Astrocyte of the spinal cord (primary cell): ENCODE data around the gene OSGIN1.

Source experiments
- DNase-seq: peaks from one replicate; pipeline ENCODE4 v3.0.0; 2011; ENCODE audit warnings: low read depth, low spot score
- H3K4me3 ChIP-seq: 2 replicates; pipeline ENCODE4 v1.5.1; 2011; ENCODE audit warnings: low read depth, mild to moderate bottlenecking, low read length, moderate library complexity
- CTCF ChIP-seq: IDR thresholded peaks from 2 replicates; pipeline ENCODE4 v1.5.1; 2012; ENCODE audit warnings: low read depth, mild to moderate bottlenecking, low read length, inconsistent platforms
- in situ Hi-C: cut with HindIII; loops from 2 replicates; pipeline ENCODE4 v1.10.0; 2017; ENCODE audit warnings: low sequenced_read_pairs

OSGIN1 gene

DNA sequence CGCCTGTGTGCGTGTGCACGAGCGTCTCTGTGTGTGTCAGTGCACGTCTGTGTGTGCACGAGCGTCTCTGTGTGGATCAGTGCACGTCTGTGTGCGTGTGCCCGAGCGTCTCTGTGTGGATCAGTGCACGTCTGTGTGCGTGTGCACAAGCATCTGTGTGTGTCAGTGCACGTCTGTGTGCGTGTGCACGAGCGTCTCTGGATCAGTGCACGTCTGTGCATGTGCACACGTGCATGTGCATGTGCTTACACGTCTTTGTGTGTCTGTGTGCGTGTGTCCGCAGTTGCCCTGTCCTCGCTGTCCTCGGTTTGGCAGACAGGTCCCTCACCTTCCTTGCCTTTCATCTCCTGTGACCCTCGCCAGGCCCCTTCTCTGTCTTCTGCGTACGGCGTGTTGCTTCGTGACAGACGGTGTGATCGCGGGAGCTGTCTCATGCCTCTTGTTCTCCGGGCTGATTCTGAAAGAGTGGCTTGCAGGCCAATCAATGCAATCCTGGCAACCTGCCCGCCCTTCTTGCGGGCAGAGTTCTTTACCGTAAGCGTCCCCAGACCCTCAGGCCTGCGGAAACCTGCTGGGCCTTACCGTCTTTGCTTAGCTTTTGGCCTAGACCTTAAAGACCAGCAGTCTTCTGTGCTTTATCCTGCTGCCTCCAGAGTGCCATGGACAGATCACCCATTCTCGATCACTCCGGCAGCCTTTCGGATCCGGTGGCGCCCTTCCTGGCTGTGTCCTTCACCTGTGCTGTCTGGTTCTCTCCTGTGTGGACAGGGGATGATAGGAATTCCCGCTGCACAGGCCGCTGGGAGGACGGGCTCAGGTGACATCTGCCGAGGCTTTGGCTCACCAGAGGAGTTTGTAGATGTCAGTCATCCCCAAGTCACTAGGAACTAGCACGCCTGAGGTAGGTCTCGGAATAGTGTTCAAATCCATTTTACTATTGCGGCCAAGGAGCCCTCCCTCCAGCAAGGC is 35.6 kb upstream of the OSGIN1 start:
- in situ Hi-C loops: no loop called here
- no peak overlapping the region for H3K4me3 ChIP-seq
- DNase-seq: no peak
- TF ChIP-seq CTCF: no peak

GRCh38 chr16:83920894-83921491 is 32.0 kb upstream of the OSGIN1 start:
- TF ChIP-seq CTCF: no peak
- DNase-seq: no peak
- no peak overlapping the region for H3K4me3 ChIP-seq
- in situ Hi-C loops: no loop called here

DNA sequence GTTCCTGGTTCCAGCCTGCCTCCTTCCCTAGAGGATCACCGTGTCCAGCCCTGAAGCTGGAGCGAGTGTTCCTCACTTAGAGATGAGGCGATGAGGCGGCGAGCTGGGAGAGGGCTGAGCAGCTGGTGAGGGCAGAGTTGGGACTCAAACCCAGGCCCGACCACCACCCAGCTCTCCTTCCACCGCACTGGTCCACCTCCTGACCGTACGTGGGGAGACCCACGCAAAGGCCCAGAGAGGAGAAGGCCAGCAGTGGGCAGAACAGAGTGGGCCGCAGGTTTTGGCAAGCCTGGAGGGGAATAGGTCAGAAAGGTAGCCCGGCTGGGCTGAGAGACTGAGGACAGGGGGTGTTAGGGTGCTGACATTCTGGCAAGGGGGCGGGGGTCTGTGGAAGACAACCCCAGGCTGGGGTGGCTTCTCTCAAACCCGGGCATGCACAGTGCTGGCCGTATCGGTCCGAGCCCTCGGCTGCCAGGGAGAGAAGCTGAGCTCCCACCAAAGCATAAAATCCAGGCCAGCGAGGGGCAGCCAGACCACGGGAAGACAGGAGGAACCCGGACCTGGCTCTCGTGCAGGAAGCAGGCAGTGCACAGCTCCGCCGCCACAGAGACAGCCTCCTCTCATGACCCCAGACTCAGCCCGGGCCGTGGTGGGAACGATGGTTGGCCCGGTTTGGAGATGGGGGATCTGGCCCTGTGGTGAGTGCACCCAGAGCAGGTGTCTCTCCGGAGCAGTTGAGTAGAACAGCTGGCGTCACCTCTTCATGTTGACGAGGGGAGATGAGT is 29.3 kb upstream of the OSGIN1 start:
- DNase-seq: no peak
- no peak for TF ChIP-seq CTCF
- H3K4me3 ChIP-seq: no peak overlapping the region
- in situ Hi-C loops: no loop called here

DNA sequence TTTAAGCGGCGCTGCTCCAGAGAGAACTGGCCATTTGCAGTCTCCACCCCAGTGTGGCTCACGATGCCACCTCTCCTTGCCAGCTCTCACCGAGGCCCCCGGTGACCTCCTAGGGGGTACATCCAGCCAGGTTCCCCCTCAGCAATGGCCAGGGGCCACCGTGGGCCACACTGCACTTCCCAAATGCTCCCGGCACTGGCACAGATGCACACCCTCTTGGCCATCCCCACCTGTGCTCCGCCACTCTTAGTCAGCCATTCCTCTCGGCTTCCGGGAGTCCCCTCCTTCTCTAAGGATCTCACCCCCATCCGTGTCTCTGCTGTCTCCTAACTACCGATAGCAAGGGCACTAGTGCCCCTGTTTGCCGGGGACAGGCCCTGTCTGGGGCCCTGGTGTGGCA is 28.4 kb upstream of the OSGIN1 start:
- DNase-seq: no peak
- H3K4me3 ChIP-seq: no peak overlapping the region
- in situ Hi-C loops: no loop called here
- no peak for TF ChIP-seq CTCF

- in situ Hi-C loops: no loop called here
- no peak for DNase-seq
- TF ChIP-seq CTCF: no peak
- no peak overlapping the region for H3K4me3 ChIP-seq
Measured at GRCh38 chr16:83925095-83925905, 27.7 kb upstream of the OSGIN1 start.
